Uterus (tissue), 4 donors: ENCODE results near the gene ILF3. TPM values are rescaled to one million over a fixed set of nuclear protein-coding genes. Genes with fewer than 3 reads are reported as not detected.

Source experiments
- DNase-seq, 2 donors: peaks; one replicate each; pipeline ENCODE4 v3.0.0-alpha.2; 2019 to 2020
- H3K27ac ChIP-seq, 2 donors: fragments of 200-600 bp; sonication (generic); 1 replicate in 1 of 2; 2 replicates in 1 of 2; pipeline ENCODE4 v1.5.1; 2016 to 2018
- H3K27me3 ChIP-seq, 2 donors: fragments of 200-600 bp; sonication (generic); one replicate each; pipeline ENCODE4 v1.5.1; 2018 to 2019; ENCODE audit warnings: control low read depth in 1 of 2
- H3K36me3 ChIP-seq, 2 donors: fragments of 200-600 bp; sonication (generic); one replicate each; pipeline ENCODE4 v1.5.1; 2019; ENCODE audit warnings: control low read depth in 1 of 2
- H3K4me1 ChIP-seq, 2 donors: fragments of 200-600 bp; sonication (generic); one replicate each; pipeline ENCODE4 v1.5.1; 2018 to 2019; ENCODE audit warnings: control low read depth in 1 of 2
- H3K4me3 ChIP-seq, 2 donors: fragments of 200-600 bp; sonication (generic); 1 replicate in 1 of 2; 2 replicates in 1 of 2; pipeline ENCODE4 v1.5.1; 2018 to 2019; ENCODE audit warnings: mild to moderate bottlenecking in 1 of 2
- H3K9me3 ChIP-seq, 2 donors: fragments of 200-600 bp; sonication (generic); one replicate each; pipeline ENCODE4 v1.5.1; 2019; ENCODE audit warnings: control low read depth in 1 of 2
- POLR2A ChIP-seq, 2 donors: fragments of 450-650 bp; IDR thresholded peaks; one replicate each; pipeline ENCODE4 v1.6.1; 2016; ENCODE audit warnings: antibody characterized with exemption in 2 of 2, mild to moderate bottlenecking in 1 of 2, moderate library complexity in 1 of 2
- intact Hi-C: fragments of 100-400 bp; cut with DNase I; formaldehyde crosslinking; loops from one replicate; pipeline ENCODE4 v1.15.1; 2023; ENCODE audit warnings: low total_unique reads
- total RNA-seq, 4 donors: library from RNA; depleted of rRNA in 3 of 4; stranded (reverse); fragments of >200 nt in 3 of 4; gene quantifications; one replicate each; pipeline versions ENCODE4 v1.1.0 to v1.2.4, GENCODE V29; 2014 to 2023
- TF ChIP-seq, protein P1 (sequence below), 4 experiments: fragments of 200-600 bp in 2 of 4; fragments of 450-650 bp in 2 of 4; sonication (generic) in 2 of 4; IDR thresholded peaks; one replicate each; pipeline ENCODE4 v1.5.1; 2016 to 2019; ENCODE audit warnings: antibody characterized with exemption in 4 of 4, mild to moderate bottlenecking in 2 of 4, moderate library complexity in 1 of 4
- donor health status: DM: yes; HTN: yes; CAD: no.

ILF3 gene
- total RNA-seq, 4 donors from 2014 or later = 57.1 to 282 (median 138) TPM

DNA sequence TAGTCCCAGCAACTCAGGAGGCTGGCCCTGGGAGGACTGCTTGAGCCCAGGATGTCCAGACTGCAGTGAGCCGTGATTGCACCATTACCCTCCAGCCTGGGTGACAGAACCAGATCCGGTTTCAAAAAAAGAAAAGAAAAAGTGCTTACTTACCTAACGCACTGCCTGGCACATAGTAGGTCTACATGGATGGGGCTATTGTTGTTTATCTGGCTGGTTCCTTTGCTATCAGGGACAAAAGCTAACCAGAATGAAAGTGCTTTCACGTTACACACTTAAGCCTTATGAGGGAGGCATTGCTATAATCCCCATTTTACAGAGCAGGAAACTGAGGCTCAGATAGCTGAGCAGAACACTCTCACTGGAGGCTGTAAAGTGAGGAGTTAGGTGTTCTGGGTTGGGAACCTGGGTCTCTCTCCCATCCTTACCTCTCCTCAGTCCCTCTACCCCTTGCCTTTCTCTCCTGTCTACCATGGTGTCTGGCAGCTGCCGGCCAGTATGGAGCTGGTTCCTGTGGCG lies 66.5 kb downstream of the ILF3 start:
- DNase-seq = no peak
- intact Hi-C loops = no loop called here
- Histone ChIP-seq H3K27ac (no peak overlapping the region), H3K27me3 (no peaks in the 10 kb centered on the region), H3K36me3 (no peaks in the 10 kb centered on the region), H3K9me3 (no peaks in the 10 kb centered on the region), H3K4me1 (peaks cover 0 to 12% of the 10 kb centered on the region in 2 donors), H3K4me3 (no peak overlapping the region)
- no peak for TF ChIP-seq POLR2A (IDR thresholded peaks at IDR 0.05)
- TF ChIP-seq, protein P1, sequence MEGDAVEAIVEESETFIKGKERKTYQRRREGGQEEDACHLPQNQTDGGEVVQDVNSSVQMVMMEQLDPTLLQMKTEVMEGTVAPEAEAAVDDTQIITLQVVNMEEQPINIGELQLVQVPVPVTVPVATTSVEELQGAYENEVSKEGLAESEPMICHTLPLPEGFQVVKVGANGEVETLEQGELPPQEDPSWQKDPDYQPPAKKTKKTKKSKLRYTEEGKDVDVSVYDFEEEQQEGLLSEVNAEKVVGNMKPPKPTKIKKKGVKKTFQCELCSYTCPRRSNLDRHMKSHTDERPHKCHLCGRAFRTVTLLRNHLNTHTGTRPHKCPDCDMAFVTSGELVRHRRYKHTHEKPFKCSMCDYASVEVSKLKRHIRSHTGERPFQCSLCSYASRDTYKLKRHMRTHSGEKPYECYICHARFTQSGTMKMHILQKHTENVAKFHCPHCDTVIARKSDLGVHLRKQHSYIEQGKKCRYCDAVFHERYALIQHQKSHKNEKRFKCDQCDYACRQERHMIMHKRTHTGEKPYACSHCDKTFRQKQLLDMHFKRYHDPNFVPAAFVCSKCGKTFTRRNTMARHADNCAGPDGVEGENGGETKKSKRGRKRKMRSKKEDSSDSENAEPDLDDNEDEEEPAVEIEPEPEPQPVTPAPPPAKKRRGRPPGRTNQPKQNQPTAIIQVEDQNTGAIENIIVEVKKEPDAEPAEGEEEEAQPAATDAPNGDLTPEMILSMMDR (IDR thresholded peaks at IDR 0.05) = no peak

- no peak for TF ChIP-seq POLR2A (IDR thresholded peaks at IDR 0.05)
- TF ChIP-seq, protein P1 (IDR thresholded peaks at IDR 0.05) = no peak
- no peak overlapping the region for H3K4me3 ChIP-seq
- H3K27me3 ChIP-seq = no peaks in the 10 kb centered on the region
- no peak for DNase-seq
- peaks cover 0 to 12% of the 10 kb centered on the region in 2 donors for H3K4me1 ChIP-seq
- H3K9me3 ChIP-seq = no peaks in the 10 kb centered on the region
- intact Hi-C loops = no loop called here
- no peaks in the 10 kb centered on the region for H3K36me3 ChIP-seq
- no peak overlapping the region for H3K27ac ChIP-seq
These were observed 69.4 kb downstream of the ILF3 start for GRCh38 chr19:10723591-10723990.

- H3K9me3 ChIP-seq = no peaks in the 10 kb centered on the region
- peaks cover 0 to 12% of the 10 kb centered on the region in 2 donors for H3K4me1 ChIP-seq
- H3K27ac ChIP-seq = no peak overlapping the region
- H3K4me3 ChIP-seq = no peak overlapping the region
- intact Hi-C loops = no loop called here
- no peaks in the 10 kb centered on the region for H3K27me3 ChIP-seq
- no peak for TF ChIP-seq POLR2A (IDR thresholded peaks at IDR 0.05)
- TF ChIP-seq, protein P1 (IDR thresholded peaks at IDR 0.05) = no peak
- H3K36me3 ChIP-seq = no peaks in the 10 kb centered on the region
- no peak for DNase-seq
These were observed 70.5 kb downstream of the ILF3 start for GRCh38 chr19:10724573-10725071.

- H3K27me3 ChIP-seq = no peaks in the 10 kb centered on the region
- H3K4me1 ChIP-seq = peaks cover 0 to 4% of the 10 kb centered on the region in 2 donors
- intact Hi-C loops = no loop called here
- DNase-seq = no peak
- no peak overlapping the region for H3K27ac ChIP-seq
- TF ChIP-seq POLR2A (IDR thresholded peaks at IDR 0.05) = no peak
- TF ChIP-seq, protein P1 (IDR thresholded peaks at IDR 0.05) = no peak
- H3K9me3 ChIP-seq = no peaks in the 10 kb centered on the region
- H3K36me3 ChIP-seq = no peaks in the 10 kb centered on the region
- no peak overlapping the region for H3K4me3 ChIP-seq
These were observed 71.3 kb downstream of the ILF3 start for GRCh38 chr19:10725415-10725814.

- no peak overlapping the region for H3K4me3 ChIP-seq
- H3K4me1 ChIP-seq = no peaks in the 10 kb centered on the region
- no peak for DNase-seq
- H3K9me3 ChIP-seq = no peaks in the 10 kb centered on the region
- H3K36me3 ChIP-seq = no peaks in the 10 kb centered on the region
- intact Hi-C loops = no loop called here
- H3K27ac ChIP-seq = no peak overlapping the region
- TF ChIP-seq, protein P1 (IDR thresholded peaks at IDR 0.05) = no peak
- TF ChIP-seq POLR2A (IDR thresholded peaks at IDR 0.05) = no peak
- H3K27me3 ChIP-seq = no peaks in the 10 kb centered on the region
These were observed 72.1 kb downstream of the ILF3 start for GRCh38 chr19:10726268-10726667.
